ENCODE data around the gene COPS8.
A peak's percentile ranks its signal among the peaks of the same experiment; 100 is the strongest.

COPS8 gene

GRCh38 chr2:237057107-237057506 lies 28.6 kb upstream of the COPS8 start:
- H3K9ac ChIP-seq (ENCODE audit: low read length): no peak overlapping the region
- no peak overlapping the region for H3K27ac ChIP-seq (ENCODE audit: low read length)
- no peaks in the 10 kb centered on the region for H3K79me2 ChIP-seq (ENCODE audit: low read length)
- no peak for TF ChIP-seq CTCF (IDR thresholded peaks at IDR 0.05; ENCODE audit: low read depth, low read length)
- H3K9me3 ChIP-seq (ENCODE audit: insufficient read depth, low read length): no peaks in the 10 kb centered on the region; the same call in 1 of the 2 replicates
- H2AFZ ChIP-seq (ENCODE audit: low read depth, low read length): no peak overlapping the region
- peaks cover 29% of the 10 kb centered on the region for H3K4me1 ChIP-seq (ENCODE audit: low read length)
- H3K27me3 ChIP-seq (ENCODE audit: low read depth, low read length): peaks cover 60% of the 10 kb centered on the region
- H3K36me3 ChIP-seq (replicated peaks; ENCODE audit: low read depth, low read length): no peaks in the 10 kb centered on the region
- H3K4me2 ChIP-seq (ENCODE audit: low read length): no peak overlapping the region
- no peak overlapping the region for H3K4me3 ChIP-seq (ENCODE audit: low read length)
- H4K20me1 ChIP-seq (ENCODE audit: insufficient read depth, low read length): peaks cover 3% of the 10 kb centered on the region; the same call in 1 of the 2 replicates

GRCh38 chr2:237057893-237058300 lies 27.8 kb upstream of the COPS8 start:
- H3K27ac ChIP-seq (ENCODE audit: low read length): no peak overlapping the region

GRCh38 chr2:237058423-237058822 lies 27.3 kb upstream of the COPS8 start:
- no peak overlapping the region for H2AFZ ChIP-seq (ENCODE audit: low read depth, low read length)
- H3K9ac ChIP-seq (ENCODE audit: low read length): no peak overlapping the region
- no peak overlapping the region for H3K27ac ChIP-seq (ENCODE audit: low read length)
- peaks cover 29% of the 10 kb centered on the region for H3K4me1 ChIP-seq (ENCODE audit: low read length)
- H3K9me3 ChIP-seq (ENCODE audit: insufficient read depth, low read length): no peaks in the 10 kb centered on the region; the same call in 1 of the 2 replicates
- peak overlapping the region; percentile 79 for H3K4me2 ChIP-seq (ENCODE audit: low read length)
- H3K4me3 ChIP-seq (ENCODE audit: low read length): peak overlapping the region; percentile 59
- no peaks in the 10 kb centered on the region for H3K36me3 ChIP-seq (replicated peaks; ENCODE audit: low read depth, low read length)
- H3K79me2 ChIP-seq (ENCODE audit: low read length): no peaks in the 10 kb centered on the region
- H4K20me1 ChIP-seq (ENCODE audit: insufficient read depth, low read length): peaks cover 3% of the 10 kb centered on the region; the same call in 1 of the 2 replicates
- H3K27me3 ChIP-seq (ENCODE audit: low read depth, low read length): peaks cover 53% of the 10 kb centered on the region
- TF ChIP-seq EZH2phosphoT487 (IDR thresholded peaks at IDR 0.05; ENCODE audit: low read depth) (no peak), CTCF (IDR thresholded peaks at IDR 0.05; ENCODE audit: low read depth, low read length) (no peak)

More at GRCh38 chr2:237057893-237058300, 27.8 kb upstream of the COPS8 start:
- Histone ChIP-seq H3K27me3 (ENCODE audit: low read depth, low read length) (peaks cover 55% of the 10 kb centered on the region), H3K79me2 (ENCODE audit: low read length) (no peaks in the 10 kb centered on the region), H3K4me3 (ENCODE audit: low read length) (0 out of 2 replicates have a peak overlapping the region, but pooled peaks have one; percentile 59), H2AFZ (ENCODE audit: low read depth, low read length) (no peak overlapping the region), H3K4me2 (ENCODE audit: low read length) (peak overlapping the region; percentile 79), H4K20me1 (ENCODE audit: insufficient read depth, low read length) (peaks cover 3% of the 10 kb centered on the region; the same call in 1 of the 2 replicates), H3K9ac (ENCODE audit: low read length) (no peak overlapping the region), H3K4me1 (ENCODE audit: low read length) (peaks cover 29% of the 10 kb centered on the region), H3K9me3 (ENCODE audit: insufficient read depth, low read length) (no peaks in the 10 kb centered on the region; the same call in 1 of the 2 replicates), H3K36me3 (replicated peaks; ENCODE audit: low read depth, low read length) (no peaks in the 10 kb centered on the region)
- TF ChIP-seq CTCF (IDR thresholded peaks at IDR 0.05; ENCODE audit: low read depth, low read length): no peak
- TF ChIP-seq EZH2phosphoT487 (IDR thresholded peaks at IDR 0.05; ENCODE audit: low read depth): no peak

- Histone ChIP-seq H3K79me2 (ENCODE audit: low read length) (no peaks in the 10 kb centered on the region), H3K9me3 (ENCODE audit: insufficient read depth, low read length) (no peaks in the 10 kb centered on the region; the same call in 1 of the 2 replicates), H4K20me1 (ENCODE audit: insufficient read depth, low read length) (peaks cover 3% of the 10 kb centered on the region; the same call in 1 of the 2 replicates), H3K9ac (ENCODE audit: low read length) (no peak overlapping the region), H3K4me1 (ENCODE audit: low read length) (peaks cover 29% of the 10 kb centered on the region), H3K27ac (ENCODE audit: low read length) (no peak overlapping the region), H3K27me3 (ENCODE audit: low read depth, low read length) (peaks cover 47% of the 10 kb centered on the region), H3K36me3 (replicated peaks; ENCODE audit: low read depth, low read length) (no peaks in the 10 kb centered on the region), H3K4me2 (ENCODE audit: low read length) (peak overlapping the region; percentile 79), H3K4me3 (ENCODE audit: low read length) (peak overlapping the region; percentile 59), H2AFZ (ENCODE audit: low read depth, low read length) (no peak overlapping the region)
- no peak for TF ChIP-seq CTCF (IDR thresholded peaks at IDR 0.05; ENCODE audit: low read depth, low read length)
- no peak for TF ChIP-seq EZH2phosphoT487 (IDR thresholded peaks at IDR 0.05; ENCODE audit: low read depth)
Observed at GRCh38 chr2:237059155-237059875, 26.4 kb upstream of the COPS8 start.
